ENCODE data around the gene DDX56.

- no peak for TF ChIP-seq CC2D1A (IDR thresholded peaks at IDR 0.05)
- no peak for TF ChIP-seq MAFK (IDR thresholded peaks at IDR 0.05; ENCODE audit: low read length)
- no peak for TF ChIP-seq ARID3A (IDR thresholded peaks at IDR 0.05; ENCODE audit: borderline replicate concordance, low read depth, low read length)
- TF ChIP-seq ZBTB8A (IDR thresholded peaks at IDR 0.05; ENCODE audit: partially characterized antibody) = no peak
- TF ChIP-seq MEF2A (IDR thresholded peaks at IDR 0.05; ENCODE audit: control insufficient read depth, low read depth, low read length) = no peak
- no peak for TF ChIP-seq ZNF668 (CRISPR knock-in tag; IDR thresholded peaks at IDR 0.05)
- no peak for TF ChIP-seq POLR2A (conservative IDR thresholded peaks at IDR 0.05)
- no peak for TF ChIP-seq ELF4 (CRISPR knock-in tag; IDR thresholded peaks at IDR 0.05)
- no peak for TF ChIP-seq TEAD2 (tag; IDR thresholded peaks at IDR 0.05)
- TF ChIP-seq CTCF (IDR thresholded peaks at IDR 0.05 in 2 of 3, conservative IDR thresholded peaks at IDR 0.05 in 1 of 3; ENCODE audit: insufficient read depth in 2 of 3, low read depth in 1 of 3, low read length in 3 of 3) = no peak
- TF ChIP-seq RAD51 (IDR thresholded peaks at IDR 0.05; ENCODE audit: borderline replicate concordance, low read depth) = no peak
- TF ChIP-seq, protein P1, sequence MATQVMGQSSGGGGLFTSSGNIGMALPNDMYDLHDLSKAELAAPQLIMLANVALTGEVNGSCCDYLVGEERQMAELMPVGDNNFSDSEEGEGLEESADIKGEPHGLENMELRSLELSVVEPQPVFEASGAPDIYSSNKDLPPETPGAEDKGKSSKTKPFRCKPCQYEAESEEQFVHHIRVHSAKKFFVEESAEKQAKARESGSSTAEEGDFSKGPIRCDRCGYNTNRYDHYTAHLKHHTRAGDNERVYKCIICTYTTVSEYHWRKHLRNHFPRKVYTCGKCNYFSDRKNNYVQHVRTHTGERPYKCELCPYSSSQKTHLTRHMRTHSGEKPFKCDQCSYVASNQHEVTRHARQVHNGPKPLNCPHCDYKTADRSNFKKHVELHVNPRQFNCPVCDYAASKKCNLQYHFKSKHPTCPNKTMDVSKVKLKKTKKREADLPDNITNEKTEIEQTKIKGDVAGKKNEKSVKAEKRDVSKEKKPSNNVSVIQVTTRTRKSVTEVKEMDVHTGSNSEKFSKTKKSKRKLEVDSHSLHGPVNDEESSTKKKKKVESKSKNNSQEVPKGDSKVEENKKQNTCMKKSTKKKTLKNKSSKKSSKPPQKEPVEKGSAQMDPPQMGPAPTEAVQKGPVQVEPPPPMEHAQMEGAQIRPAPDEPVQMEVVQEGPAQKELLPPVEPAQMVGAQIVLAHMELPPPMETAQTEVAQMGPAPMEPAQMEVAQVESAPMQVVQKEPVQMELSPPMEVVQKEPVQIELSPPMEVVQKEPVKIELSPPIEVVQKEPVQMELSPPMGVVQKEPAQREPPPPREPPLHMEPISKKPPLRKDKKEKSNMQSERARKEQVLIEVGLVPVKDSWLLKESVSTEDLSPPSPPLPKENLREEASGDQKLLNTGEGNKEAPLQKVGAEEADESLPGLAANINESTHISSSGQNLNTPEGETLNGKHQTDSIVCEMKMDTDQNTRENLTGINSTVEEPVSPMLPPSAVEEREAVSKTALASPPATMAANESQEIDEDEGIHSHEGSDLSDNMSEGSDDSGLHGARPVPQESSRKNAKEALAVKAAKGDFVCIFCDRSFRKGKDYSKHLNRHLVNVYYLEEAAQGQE (IDR thresholded peaks at IDR 0.05; ENCODE audit: borderline replicate concordance) = no peak
- TF ChIP-seq, protein P1 (CRISPR knock-in tag; IDR thresholded peaks at IDR 0.05; ENCODE audit: low read depth) = no peak
Measured at GRCh38 chr7:44521347-44522095, 52.2 kb downstream of the DDX56 start.
